HG03066 (cell line): ENCODE results near the gene TBC1D23.
"Not testable (repeated sequence)": the region's sequence is repeated elsewhere in the genome, so short reads cannot be mapped to it uniquely, and the experiment has no call there.

ENCODE experiments used
- ATAC-seq: cut with Tn5 transposase; IDR thresholded peaks from one replicate; pipeline ENCODE4 v1.9.1; 2021; ENCODE audit warnings: low read depth; ENCODE audit not compliant: unreplicated experiment

The TBC1D23 gene

GRCh38 chr3:100289339-100289738, 28.5 kb downstream of the TBC1D23 start:
- ATAC-seq = no peak

GRCh38 chr3:100295089-100295488, 34.3 kb downstream of the TBC1D23 start:
- no peak for ATAC-seq

- ATAC-seq = no peak
These were observed 37.0 kb downstream of the TBC1D23 start for GRCh38 chr3:100297784-100298183.

GRCh38 chr3:100299016-100299415, 38.2 kb downstream of the TBC1D23 start:
- no peak for ATAC-seq

- no peak for ATAC-seq
These were observed 45.9 kb downstream of the TBC1D23 start for GRCh38 chr3:100306695-100307094.

- ATAC-seq = no peak
These were observed 49.7 kb downstream of the TBC1D23 start for GRCh38 chr3:100310355-100310965.

GRCh38 chr3:100311011-100311410, 50.2 kb downstream of the TBC1D23 start:
- ATAC-seq = no peak

GRCh38 chr3:100316641-100317069, 55.9 kb downstream of the TBC1D23 start:
- peak; percentile 83 for ATAC-seq

GRCh38 chr3:100317912-100318311, 57.1 kb downstream of the TBC1D23 start:
- peak; percentile 74 for ATAC-seq

- no peak for ATAC-seq
These were observed 59.2 kb downstream of the TBC1D23 start for GRCh38 chr3:100319951-100320350.

- ATAC-seq = no peak
These were observed 63.3 kb downstream of the TBC1D23 start for GRCh38 chr3:100324044-100324443.

- ATAC-seq = no peak
These were observed 65.0 kb downstream of the TBC1D23 start for GRCh38 chr3:100325827-100326226.

GRCh38 chr3:100327377-100327776, 66.6 kb downstream of the TBC1D23 start:
- not testable (repeated sequence) for ATAC-seq

- no peak for ATAC-seq
These were observed 69.2 kb downstream of the TBC1D23 start for GRCh38 chr3:100329800-100330489.

- no peak for ATAC-seq
These were observed 69.9 kb downstream of the TBC1D23 start for GRCh38 chr3:100330651-100331050.

GRCh38 chr3:100331660-100332059, 70.9 kb downstream of the TBC1D23 start:
- no peak for ATAC-seq

- ATAC-seq = no peak
These were observed 72.3 kb downstream of the TBC1D23 start for GRCh38 chr3:100333051-100333450.

- ATAC-seq = peak; percentile 28
These were observed 73.2 kb downstream of the TBC1D23 start for GRCh38 chr3:100333970-100334487.

GRCh38 chr3:100334488-100335351, 73.9 kb downstream of the TBC1D23 start, which contains the start of gene NIT2:
Gene NIT2, plus strand, starts transcription at chr3:100334757. Its CDS starts 35 bp downstream, at chr3:100334792.
- ATAC-seq = peak; percentile 96

- peak; percentile 42 for ATAC-seq
These were observed 74.6 kb downstream of the TBC1D23 start for GRCh38 chr3:100335434-100335833.

GRCh38 chr3:100336229-100336628, 75.4 kb downstream of the TBC1D23 start:
- ATAC-seq = not testable (repeated sequence)
